ENCODE measurements around the gene FAM234B. TPM values are rescaled to one million over a fixed set of nuclear protein-coding genes. Genes with fewer than 3 reads are reported as not detected.
"Not testable (repeated sequence)": the region's sequence is repeated elsewhere in the genome, so short reads cannot be mapped to it uniquely, and the experiment has no call there.

Gene FAM234B
- total and polyA plus RNA-seq, 2 experiments from 2014 or later: 9.5 to 21.1 TPM

- not testable (repeated sequence) for H2AFZ ChIP-seq; H3K9me2 ChIP-seq (ENCODE audit: insufficient read depth); H3F3A ChIP-seq (replicated peaks; ENCODE audit: low read depth); H3K4me2 ChIP-seq; H3K4me1 ChIP-seq (ENCODE audit: insufficient read depth); H3K4me3 Mint-ChIP-seq; H3K27ac Mint-ChIP-seq; H3K27ac ChIP-seq (ENCODE audit: low read depth); H4K20me1 ChIP-seq (replicated peaks; ENCODE audit: insufficient read depth); H3K27me3 ChIP-seq (ENCODE audit: insufficient read depth); H3K4me3 ChIP-seq; H3K27me3 Mint-ChIP-seq (ENCODE audit: insufficient read depth, low read depth, poor library complexity); ATAC-seq
- Mint-ChIP-seq H3K9me3 (peaks cover 25% of the 10 kb centered on the region), H3K36me3 (ENCODE audit: low read depth) (peaks cover 54% of the 10 kb centered on the region), H3K4me1 (peaks cover 33% of the 10 kb centered on the region)
- peak; percentile 56; the same call in 1 of the 2 replicates for TF ChIP-seq ZNF462 (CRISPR knock-in tag; IDR thresholded peaks at IDR 0.05)
- DNase-seq (ENCODE audit: low spot score): peak; percentile 34
- H3K79me2 ChIP-seq (replicated peaks; ENCODE audit: insufficient read depth): peaks cover 64% of the 10 kb centered on the region
- peaks cover 21% of the 10 kb centered on the region for H3K36me3 ChIP-seq (ENCODE audit: insufficient read depth)
These were observed 9.4 kb downstream of the FAM234B start for GRCh38 chr12:13053617-13054016.

- ATAC-seq: no peak
- Mint-ChIP-seq H3K9me3 (no peaks in the 10 kb centered on the region), H3K36me3 (ENCODE audit: low read depth) (peaks cover 38% of the 10 kb centered on the region), H3K27ac (no peak overlapping the region), H3K4me3 (no peak overlapping the region), H3K4me1 (peaks cover 13% of the 10 kb centered on the region), H3K27me3 (ENCODE audit: insufficient read depth, low read depth, poor library complexity) (no peaks in the 10 kb centered on the region)
- no peaks in the 10 kb centered on the region for H3K4me1 ChIP-seq (ENCODE audit: insufficient read depth)
- H3K4me3 ChIP-seq: no peak overlapping the region
- H3K27me3 ChIP-seq (ENCODE audit: insufficient read depth): no peaks in the 10 kb centered on the region
- H3K36me3 ChIP-seq (ENCODE audit: insufficient read depth): no peaks in the 10 kb centered on the region; the same call in none of the 2 replicates
- no peak overlapping the region for H2AFZ ChIP-seq
- DNase-seq (ENCODE audit: low spot score): no peak
- no peak overlapping the region for H3K27ac ChIP-seq (ENCODE audit: low read depth)
- no peaks in the 10 kb centered on the region for H3K79me2 ChIP-seq (replicated peaks; ENCODE audit: insufficient read depth)
- H3F3A ChIP-seq (replicated peaks; ENCODE audit: low read depth): no peaks in the 10 kb centered on the region
- no peak overlapping the region for H3K4me2 ChIP-seq
- H3K9me2 ChIP-seq (ENCODE audit: insufficient read depth): peaks cover 3% of the 10 kb centered on the region; the same call in 1 of the 2 replicates
- no peaks in the 10 kb centered on the region for H4K20me1 ChIP-seq (replicated peaks; ENCODE audit: insufficient read depth)
- TF ChIP-seq ZNF462 (CRISPR knock-in tag; IDR thresholded peaks at IDR 0.05): no peak
- TF ChIP-seq CREB1 (CRISPR knock-in tag; IDR thresholded peaks at IDR 0.05; ENCODE audit: low read depth): no peak
- TF ChIP-seq CTCF (conservative IDR thresholded peaks at IDR 0.05; ENCODE audit: low read depth in 2 of 2): no peak
- TF ChIP-seq STAT1 (IDR thresholded peaks at IDR 0.05; ENCODE audit: unreplicated experiment): no peak
These were observed 16.4 kb downstream of the FAM234B start for GRCh38 chr12:13060581-13060980.

Data from GM23338 (cell line).